GM18511 (cell line): ENCODE results near the gene MAML3.

Source experiments
- ATAC-seq: cut with Tn5 transposase; IDR thresholded peaks from one replicate; pipeline ENCODE4 v1.9.1; 2021; ENCODE audit warnings: mild to moderate bottlenecking, moderate library complexity; ENCODE audit not compliant: unreplicated experiment

Gene MAML3

GRCh38 chr4:139851133-139851532 is 302.9 kb downstream of the MAML3 start:
- no peak for ATAC-seq

GRCh38 chr4:139849219-139849618 is 304.8 kb downstream of the MAML3 start:
- ATAC-seq, result no peak

- ATAC-seq, result no peak
Measured at GRCh38 chr4:139848028-139848427, 306.0 kb downstream of the MAML3 start.

- no peak for ATAC-seq
Measured at GRCh38 chr4:139847602-139848001, 306.4 kb downstream of the MAML3 start.

GRCh38 chr4:139846766-139847165 is 307.2 kb downstream of the MAML3 start:
- no peak for ATAC-seq

GRCh38 chr4:139845453-139846093 is 308.4 kb downstream of the MAML3 start:
- ATAC-seq, result no peak

GRCh38 chr4:139844459-139845036 is 309.4 kb downstream of the MAML3 start:
- ATAC-seq, result no peak

GRCh38 chr4:139844057-139844456 is 309.9 kb downstream of the MAML3 start:
- ATAC-seq, result no peak

GRCh38 chr4:139843641-139844040 is 310.3 kb downstream of the MAML3 start:
- ATAC-seq, result no peak

GRCh38 chr4:139841464-139842195 is 312.4 kb downstream of the MAML3 start:
- ATAC-seq, result no peak

- no peak for ATAC-seq
Measured at GRCh38 chr4:139840773-139841172, 313.2 kb downstream of the MAML3 start.

- ATAC-seq, result no peak
Measured at GRCh38 chr4:139839403-139840031, 314.5 kb downstream of the MAML3 start.

- no peak for ATAC-seq
Measured at GRCh38 chr4:139838811-139839210, 315.2 kb downstream of the MAML3 start.

- no peak for ATAC-seq
Measured at GRCh38 chr4:139834981-139835391, 319.0 kb downstream of the MAML3 start.

GRCh38 chr4:139834226-139834662 is 319.7 kb downstream of the MAML3 start:
- no peak for ATAC-seq

GRCh38 chr4:139833151-139833910 is 320.7 kb downstream of the MAML3 start:
- ATAC-seq, result no peak

- no peak for ATAC-seq
Measured at GRCh38 chr4:139828966-139829664, 324.9 kb downstream of the MAML3 start.

- ATAC-seq, result no peak
Measured at GRCh38 chr4:139826426-139826825, 327.6 kb downstream of the MAML3 start.

- ATAC-seq, result no peak
Measured at GRCh38 chr4:139825523-139826014, 328.4 kb downstream of the MAML3 start.

- no peak for ATAC-seq
Measured at GRCh38 chr4:139824882-139825522, 329.0 kb downstream of the MAML3 start.
